K562 (cell line): ENCODE measurements around the gene RDH16. TPM values are rescaled to one million over a fixed set of nuclear protein-coding genes. Genes with fewer than 3 reads are reported as not detected.

Source experiments
- L3MBTL2 ChIP-seq: fragments of 450-650 bp; IDR thresholded peaks from 2 replicates; pipeline ENCODE4 v1.6.1; 2016; ENCODE audit warnings: mild to moderate bottlenecking, moderate library complexity
- NR3C1 ChIP-seq: sonication (generic); formaldehyde crosslinking; IDR thresholded peaks from 2 replicates; pipeline ENCODE4 v1.8.1; 2022; ENCODE audit warnings: missing genetic modification reagents
- PML ChIP-seq: IDR thresholded peaks from 2 replicates; pipeline ENCODE4 v1.6.1; 2012; ENCODE audit warnings: low read length, inconsistent platforms
- TARDBP ChIP-seq: fragments of 450-650 bp; IDR thresholded peaks from 2 replicates; pipeline ENCODE4 v1.6.1; 2016
- TSC22D4 ChIP-seq: fragments of 450-650 bp; IDR thresholded peaks from 2 replicates; pipeline ENCODE4 v1.6.1; 2016; ENCODE audit warnings: missing genetic modification characterization, missing biosample characterization, control low read depth
- ZNF140 ChIP-seq: fragments of 250-450 bp; sonication (Bioruptor Pico); IDR thresholded peaks from 2 replicates; pipeline ENCODE4 v1.8.0; 2021; ENCODE audit warnings: moderate library complexity, mild to moderate bottlenecking, inconsistent platforms
- polyA plus RNA-seq, 8 experiments: library from polyadenylated mRNA; depleted of rRNA in 4 of 8; stranded (reverse) in 5 of 8; unstranded in 3 of 8; fragments of >200 nt; fragmentation: Nextera tagmentation in 2 of 8; fragmentation: Illumina TruSeq in 1 of 8; extraction: Ambion mirVana in 2 of 8; extraction: Trizol in 1 of 8; gene quantifications; 2 replicates each; pipeline versions ENCODE4 v1.2.1 to v1.2.3, GENCODE V29; 2011 to 2014; ENCODE audit warnings: inconsistent platforms in 1 of 8, missing spikeins in 1 of 8
- total RNA-seq, 7 experiments: library from RNA; depleted of rRNA in 6 of 7; stranded (reverse); fragments of >200 nt in 6 of 7; fragmentation: Illumina TruSeq in 2 of 7; extraction: Trizol in 2 of 7; gene quantifications; 2 replicates each; pipeline versions ENCODE4 v1.2.1 to v1.2.3, GENCODE V29; 2011 to 2021; ENCODE audit warnings: low replicate concordance in 1 of 7
- TF ChIP-seq, protein P1 (sequence below): sonication (generic); formaldehyde crosslinking; IDR thresholded peaks from 2 replicates; pipeline ENCODE4 v1.8.1; 2023; ENCODE audit warnings: mild to moderate bottlenecking, missing genetic modification reagents
- TF ChIP-seq, protein P2 (sequence below): fragments of 250-450 bp; sonication (Bioruptor Pico); IDR thresholded peaks from 2 replicates; pipeline ENCODE4 v1.6.1; 2021; ENCODE audit warnings: mild to moderate bottlenecking
- TF ChIP-seq, protein P3 (sequence below): fragments of 450-650 bp; IDR thresholded peaks from 2 replicates; pipeline ENCODE4 v1.6.1; 2016; ENCODE audit warnings: borderline replicate concordance

RDH16 gene
- total and polyA plus RNA-seq, 9 of the 15 experiments (the other 6 are each of a cell fraction or from before 2014, with no cell fraction given): 0.11 to 0.52 (median 0.22) TPM; not detected in 1

DNA sequence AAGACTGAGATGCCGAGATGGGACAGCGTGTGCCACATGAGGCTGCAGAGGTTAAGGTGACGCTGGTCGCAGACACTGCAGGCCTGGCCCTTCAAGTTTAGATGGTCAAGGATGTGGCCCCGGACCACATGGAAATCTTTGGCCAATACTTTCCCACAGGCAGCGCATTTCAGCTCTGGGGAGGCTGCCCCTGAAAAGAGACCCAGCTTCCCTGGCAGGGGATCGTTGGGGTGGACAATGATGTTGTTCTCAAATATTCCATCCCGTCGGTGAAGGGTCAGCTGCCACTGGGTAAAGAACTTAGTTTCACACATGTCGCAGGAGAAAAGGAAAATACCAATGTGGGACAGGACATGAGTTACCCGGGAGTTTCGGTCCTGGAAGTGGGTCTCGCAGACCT is 46.0 kb upstream of the RDH16 start (continued):
- TF ChIP-seq NR3C1 (CRISPR knock-in tag) (no peak), L3MBTL2 (no peak), PML (no peak), ZNF140 (CRISPR knock-in tag) (no peak), TSC22D4 (tag) (no peak), TARDBP (no peak)
- TF ChIP-seq, protein P1, sequence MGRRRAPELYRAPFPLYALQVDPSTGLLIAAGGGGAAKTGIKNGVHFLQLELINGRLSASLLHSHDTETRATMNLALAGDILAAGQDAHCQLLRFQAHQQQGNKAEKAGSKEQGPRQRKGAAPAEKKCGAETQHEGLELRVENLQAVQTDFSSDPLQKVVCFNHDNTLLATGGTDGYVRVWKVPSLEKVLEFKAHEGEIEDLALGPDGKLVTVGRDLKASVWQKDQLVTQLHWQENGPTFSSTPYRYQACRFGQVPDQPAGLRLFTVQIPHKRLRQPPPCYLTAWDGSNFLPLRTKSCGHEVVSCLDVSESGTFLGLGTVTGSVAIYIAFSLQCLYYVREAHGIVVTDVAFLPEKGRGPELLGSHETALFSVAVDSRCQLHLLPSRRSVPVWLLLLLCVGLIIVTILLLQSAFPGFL (CRISPR knock-in tag): no peak
- TF ChIP-seq, protein P2, sequence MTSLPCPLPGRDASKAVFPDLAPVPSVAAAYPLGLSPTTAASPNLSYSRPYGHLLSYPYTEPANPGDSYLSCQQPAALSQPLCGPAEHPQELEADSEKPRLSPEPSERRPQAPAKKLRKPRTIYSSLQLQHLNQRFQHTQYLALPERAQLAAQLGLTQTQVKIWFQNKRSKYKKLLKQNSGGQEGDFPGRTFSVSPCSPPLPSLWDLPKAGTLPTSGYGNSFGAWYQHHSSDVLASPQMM (CRISPR knock-in tag): no peak
- TF ChIP-seq, protein P3, sequence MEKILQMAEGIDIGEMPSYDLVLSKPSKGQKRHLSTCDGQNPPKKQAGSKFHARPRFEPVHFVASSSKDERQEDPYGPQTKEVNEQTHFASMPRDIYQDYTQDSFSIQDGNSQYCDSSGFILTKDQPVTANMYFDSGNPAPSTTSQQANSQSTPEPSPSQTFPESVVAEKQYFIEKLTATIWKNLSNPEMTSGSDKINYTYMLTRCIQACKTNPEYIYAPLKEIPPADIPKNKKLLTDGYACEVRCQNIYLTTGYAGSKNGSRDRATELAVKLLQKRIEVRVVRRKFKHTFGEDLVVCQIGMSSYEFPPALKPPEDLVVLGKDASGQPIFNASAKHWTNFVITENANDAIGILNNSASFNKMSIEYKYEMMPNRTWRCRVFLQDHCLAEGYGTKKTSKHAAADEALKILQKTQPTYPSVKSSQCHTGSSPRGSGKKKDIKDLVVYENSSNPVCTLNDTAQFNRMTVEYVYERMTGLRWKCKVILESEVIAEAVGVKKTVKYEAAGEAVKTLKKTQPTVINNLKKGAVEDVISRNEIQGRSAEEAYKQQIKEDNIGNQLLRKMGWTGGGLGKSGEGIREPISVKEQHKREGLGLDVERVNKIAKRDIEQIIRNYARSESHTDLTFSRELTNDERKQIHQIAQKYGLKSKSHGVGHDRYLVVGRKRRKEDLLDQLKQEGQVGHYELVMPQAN: no peak
